ENCODE measurements around the gene OR8G5.

The OR8G5 gene

GRCh38 chr11:124294687-124295086, 38.5 kb downstream of the OR8G5 start:
- DNase-seq = no peak

- no peak for DNase-seq
Measured at GRCh38 chr11:124296016-124296415, 39.8 kb downstream of the OR8G5 start.

GRCh38 chr11:124297921-124298320, 41.7 kb downstream of the OR8G5 start:
- DNase-seq = no peak

DNA sequence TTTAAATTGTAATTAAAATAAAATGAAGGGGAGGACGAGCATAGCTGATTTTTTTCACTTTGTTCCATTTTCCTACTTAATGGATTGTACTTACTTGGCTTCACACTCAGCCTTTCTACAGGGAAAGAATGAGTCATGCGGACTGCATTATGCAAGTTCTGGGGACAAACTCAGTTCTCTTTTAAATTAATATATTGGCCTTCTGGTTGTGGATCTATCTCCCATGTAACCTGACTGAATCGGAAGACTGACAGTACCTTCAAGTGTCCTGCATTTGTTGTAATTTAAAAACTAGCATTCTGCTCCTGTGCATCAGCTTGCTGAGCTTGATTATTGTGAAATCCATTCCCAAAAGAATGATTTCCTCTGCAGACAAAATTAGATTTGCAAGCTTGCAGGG, 45.4 kb downstream of the OR8G5 start:
- no peak for DNase-seq

DNA sequence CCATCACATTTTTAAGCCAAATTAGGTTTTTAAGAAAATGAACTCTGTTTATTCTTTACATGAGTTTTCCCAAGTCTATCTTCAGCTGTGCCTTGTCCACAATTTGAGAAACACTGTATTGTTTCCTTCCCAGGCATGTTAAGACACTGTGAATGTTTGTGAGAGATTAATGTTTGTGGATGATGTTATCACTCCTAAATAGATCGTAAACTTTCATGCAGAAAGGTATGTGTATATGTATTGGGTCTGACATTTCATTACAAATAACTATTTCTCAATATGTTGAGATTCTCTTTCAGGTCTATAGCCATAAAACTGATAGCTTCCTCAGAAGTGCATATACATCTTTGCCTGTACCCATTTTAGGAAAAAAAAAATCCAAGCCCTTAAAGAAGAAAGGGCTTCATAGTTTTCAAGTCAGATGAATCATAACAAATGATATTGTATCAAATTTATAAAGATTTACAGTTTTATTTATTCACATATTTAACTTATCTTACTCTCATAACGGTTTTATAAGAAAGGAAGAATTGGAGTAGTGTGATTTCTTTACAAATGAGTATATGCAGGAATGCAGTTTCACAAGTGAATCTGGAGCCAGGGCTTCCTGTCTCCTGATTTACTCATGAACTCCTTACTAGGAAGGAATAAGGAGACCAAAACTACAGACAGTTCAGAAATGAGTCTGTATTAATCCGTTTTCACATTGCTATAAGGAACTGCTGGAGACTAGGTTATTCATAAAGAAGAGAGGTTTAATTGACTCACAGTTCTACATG, 46.4 kb downstream of the OR8G5 start:
- no peak for DNase-seq

- DNase-seq = no peak
Measured at GRCh38 chr11:124307093-124307492, 50.9 kb downstream of the OR8G5 start.

DNA sequence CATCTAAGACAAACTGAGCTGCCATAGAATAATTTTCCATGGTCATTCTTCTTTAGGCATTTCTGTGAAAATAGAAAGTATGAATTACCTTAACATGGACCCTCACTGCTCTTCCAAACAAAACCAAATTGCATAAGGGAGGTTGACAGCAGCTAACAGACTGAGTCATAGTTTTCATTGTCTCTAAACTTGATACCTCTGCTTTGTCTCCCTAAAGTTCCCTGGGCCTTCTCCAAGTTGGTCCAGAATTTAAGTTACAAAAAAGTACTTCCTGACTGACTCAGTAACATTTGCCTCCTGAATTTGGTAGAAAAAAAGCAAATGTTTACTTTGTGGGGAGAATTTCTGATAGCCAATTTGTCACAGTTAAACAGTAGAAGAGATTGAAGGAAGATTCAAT, 54.5 kb downstream of the OR8G5 start:
- DNase-seq = no peak

DNA sequence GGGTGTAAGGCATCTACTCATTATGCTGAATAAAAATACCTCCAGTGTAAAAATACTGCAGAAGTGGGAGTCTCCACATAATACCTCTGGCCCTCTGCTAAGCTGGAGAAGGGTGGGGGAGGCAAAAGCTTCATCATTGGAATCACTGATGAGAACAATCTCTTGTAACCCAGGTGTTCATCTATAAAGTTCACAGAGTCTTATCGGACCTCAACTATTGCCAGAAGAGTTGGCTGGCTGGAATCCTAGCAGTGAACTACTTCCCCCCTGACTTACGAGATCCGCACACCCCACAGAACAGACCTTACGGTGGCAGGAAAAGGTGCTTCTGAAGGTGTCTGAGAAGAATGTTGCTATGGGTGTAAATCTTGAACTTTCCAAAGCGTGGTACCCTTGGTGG, 55.1 kb downstream of the OR8G5 start:
- DNase-seq = no peak

DNA sequence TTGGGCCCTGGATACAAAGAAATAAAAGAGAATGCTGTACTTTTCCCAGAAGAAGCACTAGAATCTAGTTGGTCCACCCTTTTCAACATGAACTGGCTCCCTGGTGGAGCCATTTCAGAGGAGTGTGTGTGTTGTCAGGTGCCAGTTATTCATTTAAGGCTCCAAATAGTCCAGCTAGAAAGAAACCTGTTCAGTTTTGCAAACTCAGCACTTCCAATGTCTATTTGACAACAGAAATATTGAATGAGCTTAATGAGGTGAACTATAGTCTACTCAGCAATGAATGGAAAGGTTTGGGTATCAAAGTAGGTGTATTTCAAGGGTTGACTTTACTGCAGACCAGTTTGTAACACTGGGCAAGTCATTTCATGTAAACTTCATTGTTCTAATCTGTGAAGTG, 55.5 kb downstream of the OR8G5 start:
- DNase-seq = no peak

GRCh38 chr11:124313131-124313530, 57.0 kb downstream of the OR8G5 start:
- DNase-seq = no peak

- no peak for DNase-seq
Measured at GRCh38 chr11:124313849-124314248, 57.7 kb downstream of the OR8G5 start, which contains the start of gene OR8D1. OR8D1 (minus strand) TSS chr11:124313949; CDS start chr11:124310766, 3,183 bp downstream.

- no peak for DNase-seq
Measured at GRCh38 chr11:124315052-124315451, 58.9 kb downstream of the OR8G5 start.

All from kidney glomerular epithelial cell (primary cell).